Measurements from ENCODE around the gene RAB28. TPM values are rescaled to one million over a fixed set of nuclear protein-coding genes. Genes with fewer than 3 reads are reported as not detected.

The RAB28 gene
- polyA plus RNA-seq (11.2 to 19.7 TPM (median 11.6 TPM) in 3 replicates), polyA minus RNA-seq (0.79 to 6.7 TPM (median 2.8 TPM) in 3 replicates)
- 11.0 TPM for polyA plus RNA-seq (2011; ENCODE audit: low read depth)
- 9.6 and 17.4 TPM in 2 replicates for polyA plus RNA-seq (2011; cell fraction: cytosol; rRNA removed)
- 10.8 and 13.7 TPM in 2 replicates for polyA plus RNA-seq (2011; cell fraction: nucleus; rRNA removed)
- polyA plus RNA-seq (2012; ENCODE audit: low replicate concordance), result 9.0 and 9.7 TPM in 2 replicates
- 7.5 TPM for polyA minus RNA-seq (2011; cell fraction: cytosol; rRNA and poly(A)+ RNA removed)
- 7.1 and 11.3 TPM in 2 replicates for polyA minus RNA-seq (2011; cell fraction: nucleus; rRNA and poly(A)+ RNA removed)

- dilution Hi-C loops (cut with MboI; ENCODE audit: extremely low pct_ligation_motif_present, low sequenced_read_pairs), result no loop called here
- TF ChIP-seq CTCF (optimal IDR thresholded peaks at IDR 0.05 in 1 of 3, IDR thresholded peaks at IDR 0.05 in 1 of 3, conservative IDR thresholded peaks at IDR 0.05 in 1 of 3; ENCODE audit: extremely low read depth in 1 of 3, insufficient read depth in 2 of 3, low read length in 3 of 3) (no peak), EZH2 (IDR thresholded peaks at IDR 0.05; ENCODE audit: low read length) (no peak)
- Histone ChIP-seq H3K36me3 (ENCODE audit: control insufficient read depth in 2 of 2, extremely low read depth in 1 of 2, insufficient read depth in 2 of 2, low read length in 2 of 2) (no peaks in the 10 kb centered on the region), H2AFZ (ENCODE audit: control insufficient read depth, low read length) (peak within 1 kb of the TSS; percentile 99), H3K9me1 (ENCODE audit: control insufficient read depth, extremely low read depth, insufficient read depth, low read length) (no peaks in the 10 kb centered on the region), H3K9ac (ENCODE audit: control insufficient read depth, extremely low read depth, insufficient read depth, low read length) (peak within 1 kb of the TSS; percentile 96), H3K27me3 (ENCODE audit: control insufficient read depth, extremely low read depth, insufficient read depth, low read length) (no peaks in the 10 kb centered on the region), H3K4me3 (ENCODE audit: control insufficient read depth in 2 of 3, extremely low read depth in 1 of 3, insufficient read depth in 2 of 3, low read depth in 1 of 3, low read length in 3 of 3) (peak within 1 kb of the TSS; percentile 86 to 97 (median 93)), H3K4me1 (ENCODE audit: control insufficient read depth, extremely low read depth, insufficient read depth, low read length) (peaks cover 17% of the 10 kb centered on the region), H4K20me1 (ENCODE audit: control insufficient read depth, extremely low read depth, insufficient read depth, low read length) (no peaks in the 10 kb centered on the region), H3K27ac (ENCODE audit: control insufficient read depth, insufficient read depth, low read length) (peak within 1 kb of the TSS; percentile 99), H3K4me2 (ENCODE audit: control insufficient read depth, extremely low read depth, insufficient read depth, low read depth, low read length) (peak within 1 kb of the TSS; percentile 87), H3K9me3 (ENCODE audit: control insufficient read depth, low read depth, low read length) (no peaks in the 10 kb centered on the region), H3K79me2 (ENCODE audit: control insufficient read depth, insufficient read depth, low read length) (peaks cover 27% of the 10 kb centered on the region)
- no peak for FAIRE-seq
- DNase-seq (ENCODE audit: low read depth, low spot score), result no peak
These were observed at the start of gene RAB28 for GRCh38 chr4:13484122-13484748. TSS of gene RAB28 (minus strand) at chr4:13484340.

GRCh38 chr4:13531625-13531998, 47.5 kb upstream of the RAB28 start:
- Histone ChIP-seq H3K4me2 (ENCODE audit: control insufficient read depth, extremely low read depth, insufficient read depth, low read depth, low read length) (no peak overlapping the region), H3K36me3 (ENCODE audit: control insufficient read depth in 2 of 2, extremely low read depth in 1 of 2, insufficient read depth in 2 of 2, low read length in 2 of 2) (no peaks in the 10 kb centered on the region), H3K4me1 (ENCODE audit: control insufficient read depth, extremely low read depth, insufficient read depth, low read length) (peaks cover 3% of the 10 kb centered on the region), H3K79me2 (ENCODE audit: control insufficient read depth, insufficient read depth, low read length) (no peaks in the 10 kb centered on the region), H3K27ac (ENCODE audit: control insufficient read depth, insufficient read depth, low read length) (no peak overlapping the region), H3K9ac (ENCODE audit: control insufficient read depth, extremely low read depth, insufficient read depth, low read length) (no peak overlapping the region), H3K27me3 (ENCODE audit: control insufficient read depth, extremely low read depth, insufficient read depth, low read length) (peaks cover 99% of the 10 kb centered on the region), H4K20me1 (ENCODE audit: control insufficient read depth, extremely low read depth, insufficient read depth, low read length) (peaks cover 6% of the 10 kb centered on the region), H3K9me1 (ENCODE audit: control insufficient read depth, extremely low read depth, insufficient read depth, low read length) (no peaks in the 10 kb centered on the region), H3K4me3 (ENCODE audit: control insufficient read depth in 2 of 3, extremely low read depth in 1 of 3, insufficient read depth in 2 of 3, low read depth in 1 of 3, low read length in 3 of 3) (no peak overlapping the region), H3K9me3 (ENCODE audit: control insufficient read depth, low read depth, low read length) (no peaks in the 10 kb centered on the region), H2AFZ (ENCODE audit: control insufficient read depth, low read length) (no peak overlapping the region)
- no peak for DNase-seq (ENCODE audit: low read depth, low spot score)
- dilution Hi-C loops (cut with MboI; ENCODE audit: extremely low pct_ligation_motif_present, low sequenced_read_pairs), result no loop called here
- FAIRE-seq, result no peak
- TF ChIP-seq EZH2 (IDR thresholded peaks at IDR 0.05; ENCODE audit: low read length), result no peak
- no peak for TF ChIP-seq CTCF (optimal IDR thresholded peaks at IDR 0.05 in 1 of 3, IDR thresholded peaks at IDR 0.05 in 1 of 3, conservative IDR thresholded peaks at IDR 0.05 in 1 of 3; ENCODE audit: extremely low read depth in 1 of 3, insufficient read depth in 2 of 3, low read length in 3 of 3)
